OCI-LY7 (cell line): ENCODE measurements around the gene GPRIN1. TPM values are rescaled to one million over a fixed set of nuclear protein-coding genes. Genes with fewer than 3 reads are reported as not detected.

Experiments used
- BruUV-seq: library from RNA; stranded (reverse); fragments of 400-500 nt; replicated peaks from 2 replicates; lab custom pipeline; 2021; lab: Mats Ljungman, UMichigan
- CTCF ChIA-PET: fragments of 300-600 bp; sonication (Branson Sonifier 250); formaldehyde crosslinking; loops from one replicate; lab custom pipeline; 2022; ENCODE audit warnings: antibody characterized with exemption; ENCODE audit not compliant: unreplicated experiment; lab: Charles Lee
- POLR2A ChIA-PET: fragments of 300-600 bp; sonication (Branson Sonifier 250); formaldehyde crosslinking; loops from one replicate; lab custom pipeline; 2022; ENCODE audit warnings: antibody characterized with exemption; lab: Charles Lee
- DNase-seq: peaks from one replicate; pipeline ENCODE4 v3.0.0-alpha.2; 2015; ENCODE audit warnings: low spot score
- H2AFZ ChIP-seq: fragments of 200-600 bp; sonication (generic), shearing (Covaris generic); 2 replicates; pipeline ENCODE4 v1.6.1; 2014; ENCODE audit warnings: mild to moderate bottlenecking, antibody characterized with exemption, low read length, moderate library complexity
- H3K27ac ChIP-seq: fragments of 200-600 bp; sonication (generic); 2 replicates; pipeline ENCODE4 v1.5.1; 2014; ENCODE audit warnings: mixed run types, low read depth, mild to moderate bottlenecking, moderate library complexity, low read length, inconsistent platforms; ENCODE audit not compliant: poor library complexity, severe bottlenecking
- H3K36me3 ChIP-seq: fragments of 200-600 bp; sonication (generic); 2 replicates; pipeline ENCODE4 v1.6.1; 2014; ENCODE audit warnings: mild to moderate bottlenecking, antibody characterized with exemption, low read length, moderate library complexity, mixed read lengths; ENCODE audit not compliant: insufficient read depth
- H3K4me1 ChIP-seq: fragments of 200-600 bp; sonication (generic); 2 replicates; pipeline ENCODE4 v1.5.1; 2014; ENCODE audit warnings: mild to moderate bottlenecking, low read length; ENCODE audit not compliant: insufficient read depth, poor library complexity, severe bottlenecking
- H3K4me2 ChIP-seq: fragments of 200-600 bp; sonication (generic); 2 replicates; pipeline ENCODE4 v1.6.1; 2014; ENCODE audit warnings: mild to moderate bottlenecking, low read length
- H3K4me3 ChIP-seq: fragments of 200-600 bp; sonication (generic); 2 replicates; pipeline ENCODE4 v1.5.1; 2014; ENCODE audit warnings: mild to moderate bottlenecking, low read depth, low read length; ENCODE audit not compliant: poor library complexity, severe bottlenecking
- H3K79me2 ChIP-seq: fragments of 200-600 bp; sonication (generic); 2 replicates; pipeline ENCODE4 v1.6.1; 2016; ENCODE audit warnings: low read depth, mild to moderate bottlenecking, low read length, moderate library complexity, mixed read lengths; ENCODE audit not compliant: insufficient read depth
- H3K9me2 ChIP-seq: fragments of 200-600 bp; sonication (generic); 2 replicates; pipeline ENCODE4 v1.6.1; 2016; ENCODE audit warnings: mild to moderate bottlenecking, low read length, mixed read lengths; ENCODE audit not compliant: insufficient read depth
- H3K9me3 ChIP-seq: fragments of 200-600 bp; sonication (generic); 2 replicates; pipeline ENCODE4 v1.6.1; 2014; ENCODE audit warnings: mild to moderate bottlenecking, mixed run types, low read length, mixed read lengths
- H4K20me1 ChIP-seq: fragments of 200-600 bp; sonication (generic); 2 replicates; pipeline ENCODE4 v1.6.1; 2014; ENCODE audit warnings: mild to moderate bottlenecking, antibody characterized with exemption, low read length, moderate library complexity, mixed read lengths; ENCODE audit not compliant: insufficient read depth
- CTCF ChIP-seq: fragments of 200-600 bp; sonication (generic); conservative IDR thresholded peaks from 2 replicates; pipeline ENCODE4 v1.5.1; 2014; ENCODE audit warnings: mild to moderate bottlenecking, antibody characterized with exemption, low read length, moderate library complexity, mixed read lengths
- EZH2phosphoT487 ChIP-seq: fragments of 200-600 bp; sonication (generic); IDR thresholded peaks from 2 replicates; pipeline ENCODE4 v1.6.1; 2018; ENCODE audit warnings: low read depth, borderline replicate concordance, mild to moderate bottlenecking, mixed run types, antibody characterized with exemption, low read length, moderate library complexity, mixed read lengths
- intact Hi-C: fragments of 100-400 bp; cut with micrococcal nuclease; formaldehyde crosslinking; loops from one replicate; pipeline ENCODE4 v1.10.0; 2022; ENCODE audit not compliant: unreplicated experiment
- total RNA-seq, 2 experiments: library from RNA; depleted of rRNA in 1 of 2; stranded (reverse); fragments of >200 nt in 1 of 2; shearing (Covaris generic) in 1 of 2; gene quantifications; 2 replicates each; pipeline ENCODE4 v1.2.3, GENCODE V29; 2014 to 2022

GPRIN1 gene
- total RNA-seq, 2 experiments from 2014 or later, result 3.8 to 5.3 TPM

- no peak overlapping the region for H2AFZ ChIP-seq
- no peak for TF ChIP-seq CTCF
- TF ChIP-seq EZH2phosphoT487, result no peak
- no peak overlapping the region for H3K27ac ChIP-seq
- H3K9me2 ChIP-seq, result no peaks in the 10 kb centered on the region
- no peaks in the 10 kb centered on the region for H3K9me3 ChIP-seq
- peak overlapping the region; percentile 38; the same call in 1 of the 2 replicates for H3K4me2 ChIP-seq
- ChIA-PET CTCF (no interaction called here), POLR2A (interaction anchor here (0.6 kb wide), 2 partner anchors 20 to 814 kb away, joined by 3 read pairs; no protein-coding TSS in a partner anchor)
- peaks cover 33% of the 10 kb centered on the region for H3K4me1 ChIP-seq
- BruUV-seq, result no TSS peak
- H3K79me2 ChIP-seq, result 0 out of 2 replicates have a peak, but pooled peaks cover 8% of the 10 kb centered on the region
- peaks cover 8% of the 10 kb centered on the region; the same call in 1 of the 2 replicates for H3K36me3 ChIP-seq
- H3K4me3 ChIP-seq, result no peak overlapping the region
- DNase-seq, result peak; percentile 43
- no peaks in the 10 kb centered on the region for H4K20me1 ChIP-seq
- intact Hi-C loops, result no loop called here
Measured at GRCh38 chr5:176550275-176550831, 59.6 kb downstream of the GPRIN1 start.

- H3K27ac ChIP-seq, result no peak overlapping the region
- ChIA-PET CTCF (interaction anchor here (0.7 kb wide), 1 partner anchor 87 kb away, joined by 3 read pairs; no protein-coding TSS in a partner anchor), POLR2A (interaction anchor here (0.6 to 0.8 kb wide), 3 partner anchors 11 to 814 kb away, joined by 3 read pairs; no protein-coding TSS in a partner anchor)
- intact Hi-C loops, result no loop called here
- DNase-seq, result no peak
- no peak for TF ChIP-seq EZH2phosphoT487
- no peak for TF ChIP-seq CTCF
- peaks cover 38% of the 10 kb centered on the region for H3K4me1 ChIP-seq
- no peaks in the 10 kb centered on the region for H3K9me3 ChIP-seq
- no peak overlapping the region for H3K4me2 ChIP-seq
- H3K36me3 ChIP-seq, result peaks cover 12% of the 10 kb centered on the region; the same call in 1 of the 2 replicates
- no peak overlapping the region for H2AFZ ChIP-seq
- 0 out of 2 replicates have a peak, but pooled peaks cover 13% of the 10 kb centered on the region for H3K79me2 ChIP-seq
- H3K9me2 ChIP-seq, result no peaks in the 10 kb centered on the region
- H4K20me1 ChIP-seq, result no peaks in the 10 kb centered on the region
- H3K4me3 ChIP-seq, result no peak overlapping the region
- BruUV-seq, result no TSS peak
Measured at GRCh38 chr5:176549871-176550270, 60.1 kb downstream of the GPRIN1 start.

GRCh38 chr5:176548967-176549444, 61.0 kb downstream of the GPRIN1 start, which contains the start of gene CDHR2:
Gene CDHR2 (plus strand): TSS chr5:176549342. CDS start chr5:176565353, 16,011 bp downstream.
- H4K20me1 ChIP-seq, result no peaks in the 10 kb centered on the region
- H3K79me2 ChIP-seq, result peaks cover 22% of the 10 kb centered on the region; the same call in 1 of the 2 replicates
- H3K36me3 ChIP-seq, result peaks cover 14% of the 10 kb centered on the region; the same call in 1 of the 2 replicates
- intact Hi-C loops, result no loop called here
- H3K4me3 ChIP-seq, result no peak within 1 kb of the TSS
- no peaks in the 10 kb centered on the region for H3K9me3 ChIP-seq
- no peak within 1 kb of the TSS for H2AFZ ChIP-seq
- no peak within 1 kb of the TSS for H3K27ac ChIP-seq
- no peaks in the 10 kb centered on the region for H3K9me2 ChIP-seq
- H3K4me2 ChIP-seq, result no peak within 1 kb of the TSS; the same call in 1 of the 2 replicates
- H3K4me1 ChIP-seq, result peaks cover 46% of the 10 kb centered on the region
- BruUV-seq, result no TSS peak
- DNase-seq, result no peak
- ChIA-PET POLR2A (interaction anchor here (0.8 kb wide), 1 partner anchor 10 kb away, joined by 3 read pairs; no protein-coding TSS in a partner anchor), CTCF (interaction anchor here (0.7 kb wide), 1 partner anchor 86 kb away, joined by 3 read pairs; no protein-coding TSS in a partner anchor)
- TF ChIP-seq EZH2phosphoT487 (no peak), CTCF (no peak)
